ENCODE results near the gene SPSB4.
"Not testable (repeated sequence)": the region's sequence is repeated elsewhere in the genome, so short reads cannot be mapped to it uniquely, and the experiment has no call there.

Gene SPSB4

GRCh38 chr3:141115789-141116541 lies 64.8 kb downstream of the SPSB4 start:
- no peaks in the 10 kb centered on the region for H3K9me3 ChIP-seq (ENCODE audit: control insufficient read depth, insufficient read depth, low read length)
- no peak overlapping the region for H3K9ac ChIP-seq (ENCODE audit: low read depth, low read length)
- H3K4me1 ChIP-seq (ENCODE audit: insufficient read depth, low read length), result no peaks in the 10 kb centered on the region
- no peaks in the 10 kb centered on the region; the same call in 1 of the 2 replicates for H3K36me3 ChIP-seq (ENCODE audit: insufficient read depth, low read length)

GRCh38 chr3:141116721-141117120 lies 65.6 kb downstream of the SPSB4 start:
- no peaks in the 10 kb centered on the region for H3K4me1 ChIP-seq (ENCODE audit: insufficient read depth, low read length)
- no peaks in the 10 kb centered on the region; the same call in 1 of the 2 replicates for H3K36me3 ChIP-seq (ENCODE audit: insufficient read depth, low read length)
- H3K9ac ChIP-seq (ENCODE audit: low read depth, low read length), result no peak overlapping the region
- no peaks in the 10 kb centered on the region for H3K9me3 ChIP-seq (ENCODE audit: control insufficient read depth, insufficient read depth, low read length)

DNA sequence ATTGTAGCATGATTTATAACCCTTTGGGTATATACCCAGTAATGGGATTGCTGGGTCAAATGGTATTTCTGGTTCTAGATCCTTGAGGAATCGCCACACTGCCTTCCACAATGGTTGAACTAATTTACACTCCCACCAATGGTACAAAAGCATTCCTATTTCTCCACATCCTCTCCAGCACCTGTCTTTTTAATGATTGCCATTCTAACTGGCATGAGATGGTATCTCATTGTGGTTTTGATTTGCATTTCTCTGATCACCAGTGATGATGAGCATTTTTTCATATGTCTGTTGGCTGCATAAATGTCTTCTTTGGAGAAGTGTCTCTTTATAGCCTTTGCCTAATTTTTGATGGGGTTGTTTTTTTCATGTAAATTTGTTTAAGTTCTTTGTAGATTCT lies 66.8 kb downstream of the SPSB4 start:
- not testable (repeated sequence) for H3K9ac ChIP-seq (ENCODE audit: low read depth, low read length)

GRCh38 chr3:141122455-141123030 lies 71.4 kb downstream of the SPSB4 start:
- Histone ChIP-seq H3K4me1 (ENCODE audit: insufficient read depth, low read length) (no peaks in the 10 kb centered on the region), H3K9me3 (ENCODE audit: control insufficient read depth, insufficient read depth, low read length) (no peaks in the 10 kb centered on the region), H3K9ac (ENCODE audit: low read depth, low read length) (no peak overlapping the region), H3K36me3 (ENCODE audit: insufficient read depth, low read length) (no peaks in the 10 kb centered on the region)

More for the DNA sequence above, 66.8 kb downstream of the SPSB4 start:
- not testable (repeated sequence) for H3K9me3 ChIP-seq (ENCODE audit: control insufficient read depth, insufficient read depth, low read length); H3K4me1 ChIP-seq (ENCODE audit: insufficient read depth, low read length); H3K36me3 ChIP-seq (ENCODE audit: insufficient read depth, low read length)

DNA sequence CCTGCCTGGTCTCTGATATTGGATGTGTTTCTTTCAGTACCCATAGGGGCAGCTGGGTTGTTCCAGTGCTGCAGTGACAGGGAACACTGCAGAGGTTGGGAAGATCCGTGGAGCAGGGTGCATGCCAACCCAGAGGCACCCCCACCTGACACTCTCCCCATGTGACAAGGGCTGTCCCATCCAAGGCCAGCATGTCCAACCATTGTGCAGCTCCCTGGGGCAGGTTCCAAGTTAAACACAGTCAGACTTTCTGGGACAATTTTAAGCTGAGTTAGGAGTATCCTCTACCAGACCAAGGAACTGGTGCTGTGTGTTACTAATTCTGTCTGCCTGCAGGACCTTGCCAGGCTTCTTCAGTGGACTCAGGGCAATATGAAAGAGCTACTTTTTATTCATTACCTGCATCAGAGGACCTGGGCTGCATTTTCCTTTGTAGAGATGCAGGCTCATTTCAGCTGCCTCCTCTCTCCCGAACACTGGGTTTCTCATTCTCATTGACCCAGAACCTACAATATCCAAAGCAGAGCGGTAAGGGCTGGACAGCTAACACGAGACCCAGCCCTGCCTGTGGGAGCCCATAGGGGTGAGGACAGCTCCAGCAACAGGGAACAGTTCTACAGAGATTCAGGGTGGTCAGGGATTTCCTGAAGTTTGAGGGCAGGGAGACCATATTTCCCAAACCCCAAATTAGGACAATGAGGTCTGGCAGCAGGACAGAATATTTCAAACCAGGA lies 72.7 kb downstream of the SPSB4 start:
- no peaks in the 10 kb centered on the region for H3K9me3 ChIP-seq (ENCODE audit: control insufficient read depth, insufficient read depth, low read length)
- H3K9ac ChIP-seq (ENCODE audit: low read depth, low read length), result no peak overlapping the region
- no peaks in the 10 kb centered on the region for H3K4me1 ChIP-seq (ENCODE audit: insufficient read depth, low read length)
- H3K36me3 ChIP-seq (ENCODE audit: insufficient read depth, low read length), result no peaks in the 10 kb centered on the region

DNA sequence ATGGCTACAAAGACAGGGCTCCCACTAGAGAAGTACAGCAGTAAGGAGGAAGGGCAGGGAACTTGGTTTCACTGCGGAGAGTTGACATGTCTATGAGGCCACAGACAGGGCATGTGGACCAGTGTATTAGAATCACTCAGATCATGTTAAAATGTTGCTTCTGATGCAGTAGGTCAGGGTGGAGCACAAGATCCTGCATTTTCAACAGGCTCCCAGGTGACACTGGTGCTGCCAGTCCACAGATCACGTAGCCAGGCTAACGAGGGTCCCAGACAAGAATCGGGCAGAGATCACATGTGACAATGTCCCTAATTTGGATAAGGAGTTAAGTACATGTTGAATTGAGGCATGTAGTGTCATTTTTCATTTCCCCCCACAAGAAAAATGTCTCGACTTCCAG lies 73.6 kb downstream of the SPSB4 start:
- no peaks in the 10 kb centered on the region for H3K4me1 ChIP-seq (ENCODE audit: insufficient read depth, low read length)
- no peak overlapping the region for H3K9ac ChIP-seq (ENCODE audit: low read depth, low read length)
- H3K9me3 ChIP-seq (ENCODE audit: control insufficient read depth, insufficient read depth, low read length), result no peaks in the 10 kb centered on the region
- H3K36me3 ChIP-seq (ENCODE audit: insufficient read depth, low read length), result no peaks in the 10 kb centered on the region

DNA sequence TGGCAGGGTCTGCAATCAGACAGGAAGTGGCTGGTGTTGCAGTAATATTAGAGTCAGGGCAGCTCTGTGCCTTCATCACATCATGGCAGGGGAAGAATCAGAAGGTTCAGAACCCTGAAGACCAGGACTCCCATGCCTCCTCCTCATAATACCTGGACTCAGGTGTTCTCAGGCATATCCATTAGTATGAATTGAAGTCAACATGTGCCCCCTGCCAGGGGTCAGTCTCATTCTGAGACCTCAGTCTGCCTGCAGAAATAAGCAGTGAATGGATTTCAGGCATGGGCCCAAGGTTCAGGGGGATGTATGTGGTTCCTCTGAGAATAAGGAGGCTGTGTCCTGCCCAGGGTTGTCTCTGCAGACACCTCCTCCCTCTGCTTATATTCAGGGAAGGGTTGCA lies 74.2 kb downstream of the SPSB4 start:
- H3K36me3 ChIP-seq (ENCODE audit: insufficient read depth, low read length), result no peaks in the 10 kb centered on the region
- no peak overlapping the region for H3K9ac ChIP-seq (ENCODE audit: low read depth, low read length)
- no peaks in the 10 kb centered on the region for H3K4me1 ChIP-seq (ENCODE audit: insufficient read depth, low read length)
- no peaks in the 10 kb centered on the region for H3K9me3 ChIP-seq (ENCODE audit: control insufficient read depth, insufficient read depth, low read length)

DNA sequence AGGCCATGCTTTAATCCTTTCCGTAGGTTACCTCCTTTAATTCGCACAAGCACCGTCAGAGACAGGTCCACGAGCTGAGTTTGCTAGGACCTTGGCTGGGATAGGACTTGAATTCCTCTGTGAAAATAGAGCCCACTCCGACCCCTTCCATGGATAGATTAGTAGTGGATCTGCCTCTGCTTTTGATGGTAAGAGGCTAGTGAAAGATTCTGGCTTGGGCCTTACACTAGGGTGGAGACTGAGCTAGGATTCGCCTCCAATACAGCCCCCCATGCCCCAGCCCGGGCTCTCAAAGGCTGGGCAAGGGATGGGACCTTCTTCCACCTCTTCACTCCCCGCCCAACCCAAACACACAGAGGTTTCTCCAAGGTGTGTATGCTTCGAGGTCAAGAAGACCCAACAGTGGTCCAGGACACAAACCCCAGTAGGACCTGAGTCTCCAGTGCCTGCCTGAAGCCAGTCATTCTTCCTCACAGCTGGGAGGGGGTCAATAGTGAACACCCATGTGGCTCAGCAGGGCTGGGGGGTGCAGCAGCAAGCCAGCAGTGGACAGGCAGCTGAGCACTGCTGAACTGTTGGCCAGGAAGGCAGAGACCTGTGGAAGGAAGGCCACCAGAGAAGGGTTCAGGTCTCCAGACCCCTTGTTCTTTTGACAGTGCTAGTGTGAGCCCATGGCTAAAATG lies 75.7 kb downstream of the SPSB4 start:
- H3K9ac ChIP-seq (ENCODE audit: low read depth, low read length), result no peak overlapping the region
- H3K4me1 ChIP-seq (ENCODE audit: insufficient read depth, low read length), result no peaks in the 10 kb centered on the region
- H3K36me3 ChIP-seq (ENCODE audit: insufficient read depth, low read length), result no peaks in the 10 kb centered on the region
- 0 out of 2 replicates have a peak, but pooled peaks cover 5% of the 10 kb centered on the region for H3K9me3 ChIP-seq (ENCODE audit: control insufficient read depth, insufficient read depth, low read length)

GRCh38 chr3:141127344-141128125 lies 76.4 kb downstream of the SPSB4 start:
- no peak overlapping the region for H3K9ac ChIP-seq (ENCODE audit: low read depth, low read length)
- no peaks in the 10 kb centered on the region for H3K4me1 ChIP-seq (ENCODE audit: insufficient read depth, low read length)
- no peaks in the 10 kb centered on the region for H3K36me3 ChIP-seq (ENCODE audit: insufficient read depth, low read length)
- H3K9me3 ChIP-seq (ENCODE audit: control insufficient read depth, insufficient read depth, low read length), result 0 out of 2 replicates have a peak, but pooled peaks cover 5% of the 10 kb centered on the region

GRCh38 chr3:141128126-141128777 lies 77.1 kb downstream of the SPSB4 start:
- H3K4me1 ChIP-seq (ENCODE audit: insufficient read depth, low read length), result no peaks in the 10 kb centered on the region
- no peaks in the 10 kb centered on the region for H3K36me3 ChIP-seq (ENCODE audit: insufficient read depth, low read length)
- H3K9ac ChIP-seq (ENCODE audit: low read depth, low read length), result no peak overlapping the region
- 0 out of 2 replicates have a peak, but pooled peaks cover 5% of the 10 kb centered on the region for H3K9me3 ChIP-seq (ENCODE audit: control insufficient read depth, insufficient read depth, low read length)

- Histone ChIP-seq H3K4me1 (ENCODE audit: insufficient read depth, low read length) (no peaks in the 10 kb centered on the region), H3K9me3 (ENCODE audit: control insufficient read depth, insufficient read depth, low read length) (0 out of 2 replicates have a peak, but pooled peaks cover 5% of the 10 kb centered on the region), H3K9ac (ENCODE audit: low read depth, low read length) (no peak overlapping the region), H3K36me3 (ENCODE audit: insufficient read depth, low read length) (no peaks in the 10 kb centered on the region)
These were observed 77.9 kb downstream of the SPSB4 start for GRCh38 chr3:141129049-141129448.

- Histone ChIP-seq H3K9ac (ENCODE audit: low read depth, low read length) (no peak overlapping the region), H3K36me3 (ENCODE audit: insufficient read depth, low read length) (no peaks in the 10 kb centered on the region), H3K9me3 (ENCODE audit: control insufficient read depth, insufficient read depth, low read length) (0 out of 2 replicates have a peak, but pooled peaks cover 5% of the 10 kb centered on the region), H3K4me1 (ENCODE audit: insufficient read depth, low read length) (no peaks in the 10 kb centered on the region)
These were observed 78.4 kb downstream of the SPSB4 start for GRCh38 chr3:141129541-141130011.

DNA sequence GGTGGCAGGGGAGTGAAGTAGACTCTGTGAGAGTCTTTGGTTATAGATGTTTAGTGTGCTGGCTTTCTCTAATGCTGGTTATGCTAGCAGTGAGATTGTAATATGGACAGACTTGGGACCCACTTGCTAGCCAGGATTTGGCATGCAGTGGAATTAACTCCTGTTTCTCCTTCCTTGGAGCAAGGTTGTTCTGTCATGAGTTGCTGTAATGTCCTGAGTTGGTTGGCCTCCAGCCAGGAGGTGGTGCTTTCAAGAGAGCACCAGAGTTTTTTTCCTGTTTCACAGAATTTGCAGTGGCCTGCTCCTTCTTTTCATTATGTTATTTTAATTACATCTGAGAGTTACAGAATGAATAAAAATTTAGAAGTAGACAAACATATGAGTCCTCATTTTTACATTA lies 92.4 kb downstream of the SPSB4 start:
- Histone ChIP-seq H3K4me1 (ENCODE audit: insufficient read depth, low read length) (peaks cover 11% of the 10 kb centered on the region), H3K9me3 (ENCODE audit: control insufficient read depth, insufficient read depth, low read length) (no peaks in the 10 kb centered on the region), H3K9ac (ENCODE audit: low read depth, low read length) (no peak overlapping the region), H3K36me3 (ENCODE audit: insufficient read depth, low read length) (no peaks in the 10 kb centered on the region)
